SK-N-SH treated with all-trans-retinoic acid at 6 μM for 48 hours (cell line): Measurements from ENCODE around the gene SMPD3.

ENCODE experiments used
- ARNTL ChIP-seq: fragments of 450-650 bp; formaldehyde crosslinking; IDR thresholded peaks from 2 replicates; pipeline ENCODE4 v1.5.0; 2020; ENCODE audit warnings: low read depth, mild to moderate bottlenecking, moderate library complexity, borderline replicate concordance
- TCF4 ChIP-seq: fragments of 250-450 bp; sonication (Bioruptor Pico); IDR thresholded peaks from 2 replicates; pipeline ENCODE4 v1.8.0; 2021; ENCODE audit warnings: mild to moderate bottlenecking, moderate library complexity, borderline replicate concordance
- TSHZ2 ChIP-seq: fragments of 250-450 bp; sonication (Bioruptor Pico); IDR thresholded peaks from 2 replicates; pipeline ENCODE4 v1.5.0; 2020; ENCODE audit warnings: mild to moderate bottlenecking, moderate library complexity
- ZC3H10 ChIP-seq: fragments of 250-450 bp; sonication (Bioruptor Pico); IDR thresholded peaks from 2 replicates; pipeline ENCODE4 v1.5.1; 2021; ENCODE audit warnings: mild to moderate bottlenecking, moderate library complexity
- ZFP3 ChIP-seq: fragments of 250-450 bp; sonication (Bioruptor Pico); IDR thresholded peaks from 2 replicates; pipeline ENCODE4 v1.5.0; 2020; ENCODE audit warnings: mild to moderate bottlenecking, moderate library complexity
- ZFP30 ChIP-seq: fragments of 450-650 bp; formaldehyde crosslinking; IDR thresholded peaks from 2 replicates; pipeline ENCODE4 v1.5.0; 2022; ENCODE audit warnings: mild to moderate bottlenecking, moderate library complexity

GRCh38 chr16:68357521-68357922 is 90.8 kb downstream of the SMPD3 start:
- TF ChIP-seq TSHZ2 (CRISPR knock-in tag) (no peak), ZFP30 (CRISPR knock-in tag) (no peak), TCF4 (CRISPR knock-in tag) (no peak), ZFP3 (no peak), ARNTL (CRISPR knock-in tag) (no peak), ZC3H10 (CRISPR knock-in tag) (no peak)
